HG02588 (cell line): ENCODE measurements around the gene PHAX.
"Not testable (repeated sequence)": the region's sequence is repeated elsewhere in the genome, so short reads cannot be mapped to it uniquely, and the experiment has no call there.

Experiments used
- ATAC-seq: cut with Tn5 transposase; IDR thresholded peaks from one replicate; pipeline ENCODE4 v1.9.1; 2021; ENCODE audit warnings: mild to moderate bottlenecking, moderate library complexity; ENCODE audit not compliant: unreplicated experiment

The PHAX gene

DNA sequence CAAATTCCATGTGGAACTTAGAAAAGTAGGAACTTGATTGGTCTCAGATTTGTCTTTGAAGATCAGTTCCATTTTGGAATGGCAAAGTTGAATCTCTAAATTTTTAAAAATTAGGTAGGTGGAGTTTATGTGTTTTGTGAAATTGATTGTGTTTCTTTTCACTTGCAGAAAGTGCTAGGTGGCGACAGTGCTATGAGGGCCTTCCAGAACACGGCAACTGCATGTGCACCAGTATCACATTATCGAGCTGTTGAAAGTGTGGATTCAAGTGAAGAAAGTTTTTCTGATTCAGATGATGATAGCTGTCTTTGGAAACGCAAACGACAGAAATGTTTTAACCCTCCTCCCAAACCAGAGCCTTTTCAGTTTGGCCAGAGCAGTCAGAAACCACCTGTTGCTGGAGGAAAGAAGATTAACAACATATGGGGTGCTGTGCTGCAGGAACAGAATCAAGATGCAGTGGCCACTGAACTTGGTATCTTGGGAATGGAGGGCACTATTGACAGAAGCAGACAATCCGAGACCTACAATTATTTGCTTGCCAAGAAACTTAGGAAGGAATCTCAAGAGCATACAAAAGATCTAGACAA is 2.8 kb downstream of the PHAX start:
- no peak for ATAC-seq

DNA sequence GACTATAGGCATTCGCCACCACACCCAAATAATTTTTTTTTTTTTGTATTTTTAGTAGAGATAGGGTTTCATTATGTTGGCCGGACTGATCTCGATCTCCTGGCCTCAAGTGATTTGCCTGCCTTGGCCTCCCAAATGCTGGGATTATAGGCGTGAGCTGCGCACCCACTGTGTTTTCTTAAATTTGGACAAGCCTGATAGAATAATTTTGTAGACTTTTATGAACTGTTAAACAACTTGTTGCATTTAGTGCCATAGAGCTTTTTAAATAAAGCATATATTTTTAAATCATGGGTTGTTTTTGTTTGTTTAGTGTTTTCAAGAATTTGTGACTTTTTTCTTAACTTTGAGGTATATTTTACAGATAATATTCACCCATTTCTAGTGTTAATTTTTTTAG is 4.8 kb downstream of the PHAX start:
- no peak for ATAC-seq

DNA sequence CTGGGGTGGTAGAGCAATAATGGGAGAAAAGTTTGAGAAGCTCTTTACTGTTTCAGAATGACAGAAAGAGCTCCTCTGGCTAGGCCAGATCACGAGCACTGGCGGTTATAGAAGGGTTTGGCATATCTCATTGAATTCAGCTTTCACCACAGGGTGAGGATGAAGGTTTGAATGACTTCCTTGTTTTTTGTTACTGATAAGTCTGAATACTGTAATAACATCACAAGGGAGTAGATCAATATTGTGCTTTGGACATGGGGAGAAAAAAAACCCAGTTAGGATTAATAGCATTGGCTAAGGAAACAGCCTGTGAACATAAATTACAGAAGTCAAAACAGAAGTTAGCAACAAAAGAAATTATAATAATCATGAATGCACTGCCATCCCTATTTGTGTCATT is 9.4 kb downstream of the PHAX start:
- no peak for ATAC-seq

DNA sequence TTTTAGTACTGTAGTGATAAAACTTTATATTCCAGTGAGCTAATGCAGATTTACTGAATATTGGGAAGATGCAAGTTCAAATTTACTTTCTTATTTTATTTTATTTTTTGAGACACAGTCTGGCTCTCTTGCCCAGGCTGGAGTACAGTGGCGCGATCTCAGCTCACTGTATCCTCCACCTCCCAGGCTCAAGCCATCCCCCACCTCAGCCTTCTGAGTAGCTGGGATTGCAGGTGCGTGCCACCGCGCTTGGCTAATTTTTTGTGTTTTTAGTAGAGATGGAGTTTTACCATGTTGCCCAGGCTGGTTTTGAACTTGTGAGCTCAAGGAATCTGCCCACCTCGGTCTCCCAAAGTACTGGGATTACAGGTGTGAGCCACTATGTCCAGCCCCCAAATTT is 9.9 kb downstream of the PHAX start:
- ATAC-seq, result no peak

DNA sequence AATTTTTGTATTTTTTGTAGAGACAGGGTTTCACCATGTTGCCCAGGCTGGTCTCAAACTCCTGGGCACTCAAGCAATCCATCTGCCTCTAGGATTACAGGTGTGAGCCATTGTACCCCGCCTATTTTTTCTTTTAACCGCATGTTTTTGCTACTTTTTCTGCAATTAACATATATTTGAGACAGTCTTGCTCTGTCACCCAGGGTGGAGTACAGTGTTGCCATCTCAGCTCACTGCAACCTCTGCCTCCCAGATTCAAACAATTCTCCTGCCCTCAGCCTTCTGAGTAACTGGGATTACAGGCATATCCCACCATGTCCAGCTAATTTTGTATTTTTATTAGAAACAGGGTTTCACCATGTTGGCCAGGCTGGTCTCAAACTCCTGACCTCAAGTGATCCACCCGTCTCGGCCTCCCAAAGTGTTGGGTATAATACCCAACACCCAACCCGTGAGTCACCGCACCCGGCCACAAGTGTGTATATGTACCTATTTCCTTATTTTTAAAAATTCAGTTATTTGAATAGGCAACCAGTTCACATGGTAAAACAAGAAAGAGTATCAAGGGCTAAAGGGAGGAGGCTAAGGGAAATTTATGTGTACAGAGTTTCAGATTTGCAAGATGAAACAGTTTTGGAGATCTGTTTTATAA is 13.3 kb downstream of the PHAX start:
- ATAC-seq, result no peak

DNA sequence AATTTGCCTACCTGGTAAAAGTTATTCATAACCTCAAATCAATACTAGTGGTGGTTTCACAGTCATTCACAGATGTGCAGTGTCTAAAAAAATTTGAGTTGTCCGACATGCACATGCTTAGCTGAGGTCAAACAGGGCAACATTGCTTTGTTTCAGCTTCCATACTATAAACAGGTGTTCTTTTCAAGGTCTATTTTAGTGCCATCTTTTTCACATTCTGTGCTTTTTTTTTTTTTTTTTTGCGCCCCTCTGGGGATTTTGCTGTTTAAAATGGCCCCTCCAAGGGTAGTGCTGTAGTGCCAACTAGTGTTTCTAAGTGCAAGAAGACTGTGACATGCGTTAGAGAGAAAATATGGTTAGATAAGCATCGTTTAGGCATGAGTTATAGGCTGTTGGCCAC is 14.5 kb downstream of the PHAX start:
- ATAC-seq, result peak; percentile 96

DNA sequence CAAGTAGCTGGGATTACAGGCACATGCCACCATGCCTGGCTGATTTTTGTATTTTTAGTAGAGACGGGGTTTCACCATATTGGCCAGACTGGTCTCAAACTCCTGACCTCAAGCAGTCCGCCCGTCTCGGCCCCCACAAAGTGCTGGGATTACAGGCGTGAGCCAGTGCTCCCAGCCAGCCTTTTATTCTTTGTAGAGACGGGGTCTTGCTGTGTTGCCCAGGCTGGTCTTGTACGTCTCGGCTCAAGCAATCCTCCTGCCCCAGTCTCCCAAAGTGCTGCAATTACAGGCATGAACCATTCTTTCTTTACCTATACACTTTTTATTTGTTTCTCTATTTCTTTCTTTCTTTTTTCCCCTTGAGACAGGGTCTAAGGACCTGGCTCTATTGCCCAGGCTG is 16.9 kb downstream of the PHAX start:
- not testable (repeated sequence) for ATAC-seq

DNA sequence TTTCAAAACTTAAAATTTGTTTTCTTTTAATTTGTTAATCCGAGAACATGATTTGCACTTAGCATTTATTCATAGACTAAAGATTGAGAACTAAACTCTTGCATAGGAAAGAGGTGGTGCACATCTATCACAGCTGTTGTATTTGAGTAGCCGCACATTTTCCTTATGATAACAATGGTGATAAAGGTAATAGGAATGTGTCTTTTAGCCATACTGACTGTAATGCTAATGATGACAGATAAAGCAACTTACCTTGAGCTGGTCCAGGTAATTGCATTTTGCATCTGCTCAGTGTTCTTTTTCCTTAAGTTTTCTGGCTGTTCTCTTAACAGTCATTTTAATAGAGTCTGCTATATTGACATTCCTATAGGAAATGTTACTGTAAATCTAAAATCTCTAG is 19.0 kb downstream of the PHAX start:
- no peak for ATAC-seq

DNA sequence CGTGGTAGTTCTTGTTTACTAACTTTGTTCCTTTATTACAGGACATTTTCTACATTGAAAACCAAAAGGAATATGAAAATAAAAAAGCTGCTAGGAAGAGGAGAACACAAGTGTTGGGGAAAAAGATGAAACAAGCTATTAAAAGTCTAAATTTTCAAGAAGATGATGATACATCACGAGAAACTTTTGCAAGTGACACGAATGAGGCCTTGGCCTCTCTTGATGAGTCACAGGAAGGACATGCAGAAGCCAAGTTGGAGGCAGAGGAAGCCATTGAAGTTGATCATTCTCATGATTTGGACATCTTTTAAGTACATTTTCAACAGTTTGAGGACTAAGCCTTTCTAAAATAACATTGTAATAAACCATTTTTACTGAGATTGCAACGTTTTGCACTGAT is 23.8 kb downstream of the PHAX start:
- no peak for ATAC-seq

DNA sequence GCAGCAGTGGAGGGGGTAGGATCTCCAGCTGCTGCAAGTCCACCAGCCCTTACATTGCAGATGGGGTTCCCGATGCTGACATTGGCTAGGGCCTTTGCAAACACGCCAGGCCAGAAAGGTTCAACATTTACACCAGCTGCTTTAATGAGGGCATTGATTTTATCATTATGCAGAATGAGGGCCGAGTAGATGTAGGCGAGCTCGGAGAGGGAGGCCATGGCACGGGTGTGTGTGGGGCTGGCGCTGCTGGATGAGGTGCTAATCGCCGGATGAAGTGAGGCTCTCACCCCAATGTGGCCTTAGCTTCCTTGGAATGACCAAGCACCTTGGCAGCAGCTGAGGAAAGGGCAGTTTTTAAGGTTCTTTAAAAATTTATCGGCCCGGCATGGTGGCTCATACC is 27.4 kb downstream of the PHAX start:
- ATAC-seq, result no peak

DNA sequence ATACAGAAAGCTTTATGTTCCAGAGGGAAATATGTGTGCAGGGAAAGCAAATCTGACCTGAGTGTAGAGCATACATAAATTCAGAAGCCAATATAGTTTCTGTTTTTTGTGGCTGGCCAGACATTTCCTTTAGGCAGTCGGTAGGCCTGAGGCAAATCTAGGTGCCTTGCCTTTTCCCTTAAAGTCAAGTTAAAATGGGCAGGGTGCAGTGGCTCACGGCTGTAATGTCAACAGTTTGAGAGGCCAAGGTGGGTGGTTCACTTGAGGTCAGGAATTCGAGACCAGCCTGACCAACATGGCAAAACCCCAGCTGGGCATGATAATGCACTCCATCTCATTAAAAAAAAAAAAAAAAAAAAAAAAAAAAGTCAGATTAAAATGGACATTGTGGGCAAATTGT is 31.2 kb downstream of the PHAX start:
- ATAC-seq, result no peak

DNA sequence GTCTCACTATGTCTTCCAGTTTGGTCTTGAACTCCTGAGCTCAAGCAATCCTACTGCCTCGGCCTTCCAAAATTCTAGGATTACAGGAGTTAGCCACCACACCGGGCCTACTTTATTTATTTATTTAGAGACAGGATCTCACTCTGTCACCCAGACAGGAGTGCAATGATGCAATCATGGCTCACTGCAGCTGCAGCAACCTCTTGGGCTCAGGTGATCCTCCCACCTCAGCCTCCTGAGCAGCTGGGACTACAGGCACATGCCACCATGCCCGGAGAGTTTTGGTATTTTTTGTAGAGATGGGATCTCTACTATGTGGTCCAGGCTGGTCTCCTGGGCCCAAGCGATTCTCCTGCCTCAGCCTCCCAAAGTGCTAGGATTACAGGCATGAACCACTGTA is 32.8 kb downstream of the PHAX start:
- ATAC-seq, result no peak

DNA sequence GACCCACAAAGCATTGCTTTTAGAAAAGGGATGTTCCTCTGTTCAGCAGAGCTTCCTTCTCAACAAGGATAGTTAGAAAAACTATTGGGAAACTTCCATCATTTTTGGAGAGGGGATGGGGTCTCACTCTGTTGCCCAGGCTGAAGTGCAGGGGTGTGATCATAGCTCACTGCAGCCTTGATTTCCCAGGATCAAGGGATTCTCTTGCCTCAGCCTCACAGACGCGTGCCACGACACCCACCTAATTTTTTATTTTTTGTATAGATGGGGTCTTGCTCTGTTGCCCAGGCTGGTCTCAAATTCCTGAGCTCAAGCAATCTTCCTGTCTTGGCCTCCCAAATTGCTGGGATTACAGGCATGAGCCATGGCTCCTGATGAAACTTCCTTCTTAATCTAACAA is 34.8 kb downstream of the PHAX start:
- ATAC-seq, result no peak

DNA sequence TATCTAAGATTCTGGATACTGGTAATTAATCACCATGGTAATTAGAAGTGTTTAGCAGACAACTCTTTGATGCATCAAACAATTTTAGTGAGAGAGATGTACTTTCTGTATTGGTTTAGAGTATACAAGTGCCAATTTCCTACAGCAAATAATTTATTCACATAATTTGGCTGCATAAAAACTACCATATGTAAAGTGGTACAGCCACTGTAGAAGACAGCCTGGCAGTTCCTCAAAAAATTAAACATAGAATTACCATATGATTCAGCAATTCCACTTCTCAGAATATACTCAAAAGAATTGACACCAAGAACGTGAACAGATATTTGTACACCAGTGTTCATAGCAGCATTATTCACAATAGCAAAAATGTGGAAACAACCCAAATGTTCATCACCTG is 36.2 kb downstream of the PHAX start:
- ATAC-seq, result no peak

DNA sequence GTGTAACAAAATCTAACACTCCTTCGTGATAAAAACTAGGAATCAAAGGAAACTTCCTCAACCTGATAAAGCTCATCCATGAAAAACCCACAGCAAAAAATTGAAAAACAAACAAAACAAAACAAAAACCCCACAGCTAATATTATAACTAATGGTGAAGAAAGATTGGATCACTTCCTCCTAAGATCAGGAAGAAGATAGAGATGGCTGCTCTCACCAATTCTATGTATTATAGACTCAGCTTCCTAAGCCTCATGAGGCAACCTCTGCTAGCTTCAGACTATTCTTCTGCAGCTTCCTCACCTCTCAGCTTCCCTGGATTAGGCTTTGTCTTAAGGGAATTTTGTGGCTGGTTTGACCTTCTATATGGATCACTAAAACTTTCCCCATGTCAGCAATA is 40.1 kb downstream of the PHAX start:
- peak; percentile 13 for ATAC-seq

DNA sequence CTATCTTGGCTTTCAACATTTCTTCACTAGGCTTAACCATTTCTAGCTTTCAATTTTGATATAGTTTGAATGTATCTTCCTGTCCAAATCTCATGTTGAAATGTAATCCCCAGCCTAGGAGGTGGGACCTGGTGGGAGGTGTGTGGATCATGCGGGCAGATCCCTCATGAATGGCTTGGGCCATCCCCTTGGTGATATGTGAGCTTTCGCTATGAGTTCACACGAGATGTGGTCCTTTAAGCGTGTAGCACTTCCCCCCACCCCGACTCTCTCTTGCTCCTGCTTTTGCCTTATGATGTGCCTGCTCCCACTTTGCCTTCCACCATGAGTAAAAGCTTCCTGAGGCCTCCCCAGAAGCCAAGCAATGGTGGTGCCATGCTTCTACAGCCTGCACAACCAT is 40.6 kb downstream of the PHAX start:
- peak; percentile 78 for ATAC-seq

DNA sequence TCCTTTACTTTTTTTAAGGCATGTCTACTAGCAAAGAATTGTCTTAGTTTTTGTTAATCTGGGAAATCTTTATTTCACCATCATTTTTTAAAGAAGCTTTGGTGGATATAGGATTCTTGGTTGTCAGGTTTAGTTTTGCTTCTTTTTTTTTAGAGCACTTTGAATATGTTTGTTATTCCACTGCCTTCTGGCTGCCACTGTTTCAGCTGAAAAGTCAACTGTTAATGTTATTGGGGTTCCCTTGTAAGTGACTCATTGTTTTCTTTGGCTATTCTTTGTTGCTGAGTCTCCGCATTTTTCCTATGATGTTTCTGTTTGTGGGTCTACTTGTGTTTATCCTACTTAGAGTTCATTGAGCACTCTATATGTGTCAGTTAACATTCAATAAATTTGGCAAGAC is 44.4 kb downstream of the PHAX start:
- no peak for ATAC-seq

DNA sequence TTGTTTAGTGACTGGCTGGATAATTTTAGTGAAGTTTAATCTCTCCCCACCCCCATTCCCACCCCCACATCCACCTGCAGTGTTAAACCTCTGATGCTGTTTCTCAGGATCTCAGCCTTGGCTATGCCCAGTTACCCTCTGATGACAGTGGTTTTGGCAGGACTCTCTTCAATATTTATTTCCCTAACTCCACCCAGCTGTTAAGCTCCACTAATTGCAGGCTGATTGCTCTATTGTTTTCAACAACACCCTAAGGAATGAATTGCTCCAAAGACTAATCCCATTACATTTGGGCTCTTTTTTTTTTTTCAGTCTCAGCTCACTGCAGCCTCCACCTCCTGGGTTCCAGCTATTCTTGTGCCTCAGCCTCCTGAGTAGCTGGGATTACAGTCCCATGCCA is 46.3 kb downstream of the PHAX start:
- no peak for ATAC-seq

DNA sequence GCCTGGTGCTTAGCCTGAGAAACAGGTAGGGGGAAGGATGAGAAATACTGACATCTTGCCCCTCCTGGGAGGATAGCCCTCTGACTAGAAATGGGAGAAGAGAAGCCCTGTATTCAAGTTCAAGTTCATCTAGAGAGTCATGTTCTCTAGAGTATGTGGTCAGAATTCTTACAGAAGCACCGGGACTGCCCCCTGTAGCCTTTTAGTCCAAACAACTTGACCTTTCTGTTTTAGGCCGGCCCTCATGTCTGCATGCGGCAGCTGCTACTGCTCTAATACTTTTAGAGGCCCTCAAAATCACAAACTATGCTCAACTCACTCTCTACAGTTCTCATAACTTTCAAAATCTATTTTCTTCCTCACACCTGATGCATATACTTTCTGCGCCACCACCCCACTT is 47.7 kb downstream of the PHAX start:
- no peak for ATAC-seq

DNA sequence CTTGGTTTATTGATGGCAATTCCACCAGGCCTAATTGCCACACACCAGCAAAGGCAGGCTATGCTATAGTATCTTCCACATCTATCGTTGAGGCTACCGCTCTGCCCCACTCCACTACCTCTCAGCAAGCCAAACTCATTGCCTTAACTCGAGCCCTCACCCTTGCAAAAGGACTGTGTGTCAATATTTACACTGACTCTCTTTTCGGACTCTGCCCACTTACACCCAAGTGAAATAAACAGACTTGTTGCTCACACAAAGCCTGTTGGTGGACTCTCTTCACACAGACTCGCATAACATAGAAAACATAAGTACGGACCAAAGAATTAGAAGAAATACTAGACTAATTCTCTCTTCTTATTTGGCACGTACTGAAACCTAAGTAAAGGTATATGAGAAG is 48.3 kb downstream of the PHAX start:
- ATAC-seq, result not testable (repeated sequence)

DNA sequence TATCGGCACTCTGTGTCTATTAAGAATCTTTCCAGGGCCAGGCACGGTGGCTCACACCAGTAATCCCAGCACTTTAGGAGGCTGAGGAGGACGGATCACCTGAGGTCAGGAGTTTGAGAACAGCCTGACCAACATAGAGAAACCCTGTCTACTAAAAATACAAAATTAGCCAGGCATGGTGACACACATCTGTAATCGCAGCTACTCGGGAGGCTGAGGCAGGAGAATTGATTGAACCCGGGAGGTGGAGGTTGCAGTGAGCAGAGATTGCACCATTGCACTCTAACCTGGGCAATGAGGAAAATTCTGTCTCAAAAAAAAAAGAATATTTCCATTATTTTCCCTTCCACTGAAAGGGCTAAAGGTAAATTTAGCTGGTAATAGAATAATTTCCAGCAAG is 49.0 kb downstream of the PHAX start:
- ATAC-seq, result not testable (repeated sequence)

DNA sequence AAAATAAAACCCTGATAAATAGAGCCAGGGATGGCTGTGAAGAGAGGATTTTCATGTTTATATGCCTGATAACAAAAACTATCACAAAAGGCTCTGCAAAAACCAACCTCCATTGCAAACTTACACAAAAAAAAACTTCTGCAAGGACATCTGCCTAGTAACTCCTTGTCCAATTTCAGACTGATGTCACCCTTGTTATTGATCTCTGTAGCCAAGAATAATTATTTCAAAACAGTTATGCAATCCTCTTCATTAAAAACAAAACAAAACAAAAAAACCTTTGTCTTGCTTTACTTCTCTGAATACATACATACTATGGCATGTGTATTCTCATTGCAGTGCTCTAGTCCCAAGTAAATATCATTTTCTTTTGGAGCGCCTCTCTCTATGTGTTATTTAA is 49.7 kb downstream of the PHAX start:
- ATAC-seq, result no peak

DNA sequence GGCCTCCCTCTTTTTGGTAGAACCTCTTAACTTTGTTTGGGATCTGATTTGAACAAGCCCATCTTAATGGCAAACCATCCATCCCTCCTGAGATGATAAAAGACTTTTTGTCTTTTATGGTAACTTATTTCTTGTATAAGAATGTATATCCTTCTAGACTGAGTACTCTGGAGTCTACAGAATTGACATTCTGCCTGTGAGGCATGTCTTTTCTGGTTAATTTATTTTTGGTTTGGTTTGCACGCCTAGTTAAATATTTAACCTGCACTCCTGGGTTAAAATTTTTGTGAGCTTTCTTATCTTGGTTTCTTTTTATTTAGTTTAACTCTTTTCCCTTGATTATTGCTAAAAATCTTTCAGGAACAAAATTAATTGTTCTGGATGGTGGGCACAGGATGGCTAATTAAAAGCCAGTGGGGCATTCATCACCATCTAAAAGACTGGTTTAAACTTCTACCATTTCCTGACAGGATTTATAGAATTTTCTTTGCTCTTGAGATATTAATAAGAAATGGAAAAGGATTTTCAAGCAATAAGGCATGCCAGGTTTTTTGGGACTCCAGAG is 50.3 kb downstream of the PHAX start:
- ATAC-seq, result no peak
